Renal cortical epithelial cell (primary cell): ENCODE measurements around the gene VPS41. TPM values are rescaled to one million over a fixed set of nuclear protein-coding genes. Genes with fewer than 3 reads are reported as not detected.

ENCODE experiments used
- DNase-seq: peaks from one replicate; pipeline ENCODE4 v3.0.0-alpha.2; 2011; ENCODE audit warnings: low read depth
- total RNA-seq: library from RNA; depleted of rRNA; stranded (reverse); fragments of >200 nt; gene quantifications from 2 replicates; pipeline ENCODE4 v1.2.3, GENCODE V29; 2014

The VPS41 gene
- total RNA-seq, 1 donor from 2014 or later = 164 TPM

DNA sequence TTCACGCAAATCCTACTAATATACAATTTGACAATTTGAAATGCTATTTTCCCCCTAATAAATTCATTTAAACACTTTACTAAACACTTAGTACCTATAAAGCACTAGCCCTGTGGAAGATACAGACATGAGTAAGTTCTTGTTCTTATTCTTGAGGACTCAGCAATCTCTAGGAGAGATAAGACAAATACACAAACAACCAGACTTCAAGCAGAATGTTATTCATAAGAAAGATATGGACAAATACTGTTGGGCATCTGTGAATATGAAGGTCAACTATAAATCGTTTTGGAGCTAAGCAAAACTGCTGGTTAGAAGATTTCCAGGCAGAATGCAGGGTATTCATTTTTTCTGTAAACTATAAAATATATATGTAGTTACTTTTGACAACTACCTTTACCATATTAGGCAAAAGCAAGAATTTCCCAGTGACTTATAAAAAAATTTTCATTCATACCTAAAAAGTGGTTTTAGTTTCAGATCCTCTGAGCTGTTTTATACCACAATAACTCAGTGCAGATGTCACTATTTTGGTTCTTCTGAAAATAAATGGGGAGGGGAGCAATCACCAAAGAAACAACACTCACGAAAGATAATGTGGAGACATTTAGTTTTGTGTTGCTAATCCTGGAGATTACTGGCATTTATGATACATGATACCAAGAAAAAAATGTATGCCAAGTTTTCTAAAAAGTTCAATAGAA, 3.8 kb downstream of the VPS41 start:
- no peak for DNase-seq

DNA sequence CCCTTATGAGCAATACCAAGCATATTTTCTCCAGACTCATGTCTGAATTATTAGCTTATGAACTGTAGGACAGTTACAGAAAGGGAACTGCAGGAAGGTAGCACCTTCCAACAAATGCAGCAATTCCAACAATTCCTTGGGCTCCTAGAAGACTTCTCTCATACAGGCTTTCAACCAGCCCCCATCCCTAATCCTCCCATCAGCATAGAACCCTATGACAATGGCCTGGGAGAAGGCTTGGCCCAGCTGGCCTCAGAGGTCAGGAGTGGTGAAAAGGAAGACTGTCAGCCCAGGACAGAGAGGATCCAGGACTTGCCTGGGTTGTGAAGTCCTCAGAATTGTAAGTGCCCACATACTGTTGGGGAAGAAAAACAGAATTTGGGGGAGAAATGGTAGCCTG, 5.9 kb downstream of the VPS41 start:
- DNase-seq = no peak

DNA sequence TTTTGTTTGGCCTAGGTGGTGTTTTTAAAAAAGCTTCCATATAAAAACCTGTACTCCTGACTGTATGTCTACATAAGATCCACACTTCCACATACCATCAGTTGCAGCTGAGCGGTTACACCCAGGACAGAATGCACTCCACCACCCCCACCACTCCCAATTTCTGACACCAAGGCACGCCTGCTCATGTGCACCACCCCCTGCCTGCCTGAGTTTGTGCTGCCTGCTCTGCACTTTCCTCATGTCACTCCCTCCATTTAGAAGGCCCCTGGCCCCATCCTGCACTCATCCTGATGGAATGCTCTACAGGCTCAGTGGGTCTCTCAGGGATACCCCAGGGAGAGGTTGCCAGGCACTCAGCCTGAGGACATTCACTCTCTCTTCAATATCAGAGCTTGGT, 6.5 kb downstream of the VPS41 start:
- DNase-seq = no peak

DNA sequence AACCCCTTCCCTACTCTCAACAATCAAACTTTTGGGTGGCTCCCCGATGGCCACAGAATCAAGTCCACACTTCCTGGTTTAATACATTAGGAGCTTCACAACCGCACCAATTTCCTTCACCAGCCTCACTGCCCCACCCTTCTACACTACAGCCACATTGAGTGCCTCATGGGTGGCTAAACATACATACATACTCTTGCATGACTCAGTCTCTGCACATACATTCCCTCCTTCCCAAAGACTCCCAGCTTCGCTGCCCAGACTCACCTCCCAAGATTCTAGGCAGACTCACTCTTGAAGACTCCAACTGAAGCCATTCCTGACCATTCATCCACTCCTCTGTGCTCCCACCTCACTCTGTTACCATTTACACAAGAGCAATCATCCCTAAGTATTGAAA, 15.9 kb downstream of the VPS41 start:
- DNase-seq = peak; percentile 6

DNA sequence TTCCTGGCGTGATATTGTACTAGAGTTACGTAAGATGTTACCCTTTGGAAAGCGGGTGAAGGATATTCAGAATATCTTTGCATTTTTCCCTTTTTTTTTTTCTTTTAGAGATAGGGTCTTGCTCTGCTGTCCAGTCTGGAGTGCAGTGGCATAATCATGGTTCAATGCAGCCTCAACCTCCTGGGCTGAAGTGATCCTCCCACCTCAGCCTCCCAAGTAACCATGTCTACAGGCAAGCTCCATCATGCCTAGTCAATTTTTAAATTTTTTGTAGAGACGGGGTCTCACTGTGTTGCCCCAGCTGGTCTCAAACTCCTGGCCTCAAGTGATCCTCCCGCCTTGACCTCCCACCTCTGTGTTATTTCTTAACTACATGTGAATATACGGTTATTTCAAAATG, 18.4 kb downstream of the VPS41 start:
- DNase-seq = no peak

DNA sequence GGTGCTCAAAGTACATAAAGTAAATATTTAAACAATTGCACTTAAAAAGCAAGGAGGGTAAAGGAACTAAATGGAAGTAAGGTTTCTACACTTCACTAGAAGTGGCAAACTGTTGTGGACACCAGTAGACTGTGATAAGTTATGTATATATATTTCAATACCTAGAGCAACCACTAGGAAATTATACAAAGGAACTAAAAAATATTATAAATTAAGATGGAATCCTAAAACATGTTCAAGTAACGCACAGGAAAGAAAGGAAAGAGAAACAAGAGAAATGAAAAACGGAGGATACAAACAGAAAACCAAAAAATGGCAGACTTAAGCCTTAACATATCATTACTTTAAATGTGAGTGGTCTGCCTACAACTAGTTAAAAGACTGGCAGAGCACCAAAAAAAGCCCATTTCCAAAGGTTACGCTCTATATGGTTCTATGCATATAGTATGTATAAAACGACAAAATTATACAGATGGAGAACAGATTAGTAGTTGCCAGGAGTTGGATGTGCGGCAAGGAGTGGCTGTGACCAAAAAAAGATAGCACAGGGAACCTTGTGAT, 19.0 kb downstream of the VPS41 start:
- no peak for DNase-seq

DNA sequence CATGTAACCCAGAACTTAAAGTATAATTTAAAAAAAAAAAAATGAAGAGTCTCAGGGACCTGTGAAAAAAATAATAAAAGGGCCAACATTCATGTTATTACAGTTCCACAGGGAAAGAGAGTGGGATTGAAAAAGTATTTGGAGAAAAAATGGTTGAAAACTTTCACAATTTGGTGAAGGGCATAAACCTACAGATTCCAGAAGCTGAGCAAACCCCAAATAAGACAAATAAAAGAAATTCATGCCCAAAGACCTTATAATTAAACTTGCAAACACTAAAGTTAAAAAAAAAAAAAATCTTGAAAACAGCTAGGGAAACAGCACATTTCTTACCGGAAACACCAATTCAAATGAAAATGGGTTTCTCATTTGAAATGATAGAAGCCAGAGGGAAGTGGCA, 19.9 kb downstream of the VPS41 start:
- no peak for DNase-seq

DNA sequence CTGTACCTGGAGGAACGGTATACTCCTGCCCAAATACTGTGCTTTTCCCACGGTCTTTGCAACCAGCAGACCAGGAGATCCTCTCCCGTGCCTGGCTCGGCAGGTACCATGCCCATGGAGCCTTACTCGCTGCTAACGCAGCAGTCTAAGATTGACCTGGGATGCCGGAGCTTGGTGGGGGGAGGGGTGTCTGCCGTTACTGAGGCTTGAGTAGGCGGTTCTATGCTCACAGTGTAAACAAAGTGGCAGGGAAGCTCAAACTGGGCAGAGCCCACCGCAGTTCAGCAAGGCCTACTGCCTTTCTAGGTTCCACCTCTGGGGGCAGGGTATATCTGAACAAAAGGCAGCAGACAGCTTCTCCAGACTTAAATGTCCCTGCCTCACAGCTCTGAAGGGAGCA, 22.7 kb downstream of the VPS41 start:
- DNase-seq = no peak

DNA sequence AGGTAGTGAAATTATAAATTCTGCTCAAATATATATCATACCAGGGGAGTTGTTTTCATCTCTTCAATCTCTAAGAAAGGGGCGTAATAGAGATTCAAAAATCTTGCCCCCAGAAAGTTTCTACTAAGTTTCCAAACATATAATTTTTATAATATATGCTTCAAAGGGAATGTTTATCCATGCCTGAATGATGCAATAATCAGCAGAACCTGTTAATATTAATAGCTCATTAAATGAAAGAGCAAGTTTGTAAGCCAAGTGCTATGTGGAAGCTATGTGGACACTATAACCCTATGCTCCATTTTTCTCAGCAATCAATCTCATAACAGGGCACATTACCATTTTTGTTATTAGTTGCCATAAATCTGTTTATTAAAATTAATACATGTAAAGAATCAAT, 25.3 kb downstream of the VPS41 start:
- no peak for DNase-seq

DNA sequence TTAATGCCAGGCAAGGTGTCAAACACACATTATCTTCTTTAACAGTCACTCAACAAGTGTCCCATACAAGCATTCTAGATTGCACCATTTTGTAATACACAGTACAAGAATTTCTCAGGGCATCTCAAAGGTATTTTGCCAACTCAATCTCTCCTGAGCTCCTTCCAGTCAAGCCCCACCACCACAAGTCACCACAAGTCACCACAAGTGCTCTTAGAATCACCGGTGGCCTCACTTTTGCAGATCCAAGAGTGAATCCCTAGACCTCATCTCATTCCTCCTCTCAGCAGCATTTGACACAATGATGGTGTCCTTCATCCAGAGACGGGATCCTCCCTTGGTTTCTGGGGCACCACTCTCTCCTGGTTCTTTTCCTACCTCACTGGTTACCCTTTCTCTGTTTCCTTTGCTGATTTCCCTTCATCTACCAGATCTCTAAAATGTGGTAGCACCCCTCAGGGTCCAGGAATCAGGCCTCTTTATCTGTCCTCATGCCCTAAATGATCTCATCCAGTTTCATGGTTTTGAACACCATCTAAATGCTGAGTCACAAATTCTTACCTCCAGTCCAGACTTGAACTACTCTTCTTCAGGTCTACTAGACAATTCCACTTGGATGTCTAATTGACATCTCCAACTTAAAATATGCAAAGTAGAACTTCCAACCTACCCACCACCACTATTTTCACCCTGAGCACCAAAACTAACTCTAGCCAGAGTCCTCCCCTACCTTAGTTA, 26.9 kb downstream of the VPS41 start:
- no peak for DNase-seq

DNA sequence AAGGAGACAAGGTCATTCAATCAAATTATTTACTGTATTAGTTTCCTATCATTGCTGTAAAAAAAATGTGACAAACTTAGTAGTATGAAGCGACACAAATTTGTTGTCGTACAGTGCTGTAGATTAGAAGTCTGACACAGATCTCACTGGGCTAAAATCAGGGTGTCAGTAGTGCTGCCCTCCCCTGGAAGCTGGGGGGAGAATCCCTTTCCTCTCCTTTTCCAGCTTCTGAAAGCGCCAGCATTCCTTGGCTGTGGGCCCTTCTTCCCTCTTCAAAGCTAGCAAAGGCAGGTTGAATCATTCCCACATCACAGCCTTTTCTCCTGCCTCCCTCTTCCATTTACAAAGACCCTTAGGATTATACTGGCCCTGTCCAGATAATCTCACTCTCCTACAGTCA, 28.0 kb downstream of the VPS41 start:
- no peak for DNase-seq

DNA sequence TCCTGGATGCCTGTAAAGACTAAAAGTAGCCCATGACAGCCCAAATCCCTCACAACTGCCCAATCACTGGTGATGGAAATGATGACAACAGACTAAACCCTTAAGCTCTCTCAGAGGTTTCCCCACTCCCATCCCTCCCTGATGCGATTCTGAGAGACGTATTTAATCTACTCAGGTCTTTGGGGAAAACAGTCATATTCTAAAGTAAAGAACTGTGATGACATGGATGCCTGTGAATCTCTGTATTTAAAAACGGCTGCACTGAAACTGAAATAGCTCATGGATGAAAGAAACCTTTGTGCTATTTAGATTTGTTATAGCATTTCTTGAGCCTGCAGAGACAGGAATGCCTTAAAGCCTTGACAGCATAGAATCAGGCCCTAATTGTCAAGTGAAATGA, 28.5 kb downstream of the VPS41 start:
- no peak for DNase-seq

DNA sequence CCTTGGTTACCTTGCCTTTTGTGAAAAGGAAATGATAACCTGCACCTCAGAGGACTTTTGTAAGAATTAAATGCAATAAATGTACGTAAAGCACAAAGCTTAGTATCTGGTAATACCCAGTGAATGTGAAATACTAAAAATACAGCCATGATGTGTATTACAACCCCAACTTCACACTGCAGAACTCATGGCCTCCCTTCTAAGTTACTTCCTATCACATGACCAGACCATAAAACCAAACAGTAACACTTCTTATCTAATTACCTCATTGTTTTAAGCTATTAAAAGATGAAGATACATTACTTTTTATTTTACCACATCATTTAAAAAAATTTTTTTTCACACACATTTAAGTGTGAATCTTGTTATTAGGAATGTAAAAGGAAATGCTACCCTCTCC, 29.0 kb downstream of the VPS41 start:
- no peak for DNase-seq

DNA sequence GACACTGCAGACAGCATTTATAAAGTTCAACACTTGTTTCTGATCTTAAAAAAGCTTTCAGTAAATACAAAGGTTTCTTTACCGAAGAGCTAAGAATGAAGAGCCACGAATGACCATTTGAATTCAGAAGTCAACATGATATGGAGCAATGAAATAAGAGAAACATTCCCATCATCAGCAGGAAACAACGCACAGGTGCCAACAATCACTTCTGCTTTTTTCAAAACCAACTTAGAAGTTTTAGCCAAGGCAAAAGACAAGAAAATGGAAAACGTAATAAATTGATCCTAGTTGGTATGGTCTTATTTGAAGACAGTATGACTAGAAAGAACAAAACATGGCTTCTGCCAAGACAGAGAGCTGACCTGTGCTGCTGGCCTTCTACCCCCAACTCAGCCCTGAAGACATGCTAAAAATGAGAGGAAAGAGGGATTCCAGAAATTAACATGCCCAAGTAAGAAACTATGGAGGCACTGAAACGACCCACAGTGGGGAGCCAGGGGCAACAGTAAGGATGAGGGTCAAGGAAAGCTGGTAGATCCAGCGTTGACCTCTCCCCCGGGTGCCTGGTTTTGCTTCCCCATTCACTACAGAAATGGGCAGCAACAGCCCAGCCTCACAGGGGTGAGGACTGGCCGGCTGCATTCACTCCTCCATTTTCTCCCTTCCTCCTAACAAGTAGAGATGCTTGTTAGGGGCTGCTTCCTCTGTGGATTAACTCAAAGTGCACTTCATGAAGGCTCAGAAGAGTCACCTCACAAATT, 30.1 kb downstream of the VPS41 start:
- DNase-seq = no peak

DNA sequence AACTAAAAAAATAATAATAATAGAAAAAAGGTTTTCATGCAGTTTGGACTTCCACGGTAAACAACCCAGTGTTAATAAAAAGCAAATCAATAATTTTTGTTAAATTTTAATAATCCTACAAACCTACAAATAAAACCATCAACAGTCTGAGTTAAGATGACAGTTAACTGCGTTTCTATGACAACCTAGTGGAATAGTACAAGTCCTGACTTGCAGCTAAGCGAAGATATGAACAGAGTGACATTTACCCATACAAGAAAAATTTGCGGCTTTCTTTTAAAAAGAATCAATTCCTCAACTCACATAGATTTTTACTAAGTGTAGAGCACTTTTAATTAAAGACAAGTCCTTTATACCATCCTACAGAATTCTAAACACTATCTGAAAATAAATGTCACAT, 35.6 kb downstream of the VPS41 start:
- no peak for DNase-seq

DNA sequence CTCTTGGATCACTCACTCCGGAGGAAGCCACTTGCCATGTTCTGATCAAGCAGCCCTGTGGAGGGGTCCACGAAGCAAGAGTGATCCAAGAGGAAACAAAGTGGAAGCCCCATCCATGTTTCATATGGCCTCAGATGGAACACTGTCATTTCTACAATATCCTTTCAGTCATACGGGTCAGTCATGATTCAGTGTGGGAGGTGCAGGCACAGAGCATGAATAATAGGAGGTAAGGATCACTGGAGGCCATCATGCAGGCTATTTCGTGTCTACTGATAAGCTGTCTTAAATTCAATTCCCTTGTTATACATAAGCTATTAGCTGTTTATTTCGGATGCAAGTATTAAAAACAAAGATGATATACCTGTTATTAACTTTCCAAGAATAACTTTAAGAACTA, 36.8 kb downstream of the VPS41 start:
- no peak for DNase-seq

DNA sequence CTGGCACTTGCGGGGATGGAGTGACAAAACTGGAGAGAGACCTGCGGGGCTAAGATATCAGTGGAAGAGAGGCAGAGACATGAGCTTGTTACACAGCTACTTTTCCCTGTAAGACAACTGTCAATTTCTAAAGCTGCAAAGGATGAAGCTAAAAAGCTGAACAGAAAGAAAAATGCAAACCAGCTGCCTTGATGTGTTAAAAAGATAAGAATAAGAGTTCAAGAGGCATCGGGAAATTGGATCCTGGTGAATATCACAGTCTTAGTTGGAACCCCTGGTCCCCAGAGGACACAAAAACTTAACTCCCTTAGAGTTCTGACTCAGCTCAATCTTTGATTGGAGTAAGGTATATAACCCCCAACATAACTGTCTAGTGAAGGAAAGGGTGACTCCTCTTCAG, 38.8 kb downstream of the VPS41 start:
- no peak for DNase-seq

DNA sequence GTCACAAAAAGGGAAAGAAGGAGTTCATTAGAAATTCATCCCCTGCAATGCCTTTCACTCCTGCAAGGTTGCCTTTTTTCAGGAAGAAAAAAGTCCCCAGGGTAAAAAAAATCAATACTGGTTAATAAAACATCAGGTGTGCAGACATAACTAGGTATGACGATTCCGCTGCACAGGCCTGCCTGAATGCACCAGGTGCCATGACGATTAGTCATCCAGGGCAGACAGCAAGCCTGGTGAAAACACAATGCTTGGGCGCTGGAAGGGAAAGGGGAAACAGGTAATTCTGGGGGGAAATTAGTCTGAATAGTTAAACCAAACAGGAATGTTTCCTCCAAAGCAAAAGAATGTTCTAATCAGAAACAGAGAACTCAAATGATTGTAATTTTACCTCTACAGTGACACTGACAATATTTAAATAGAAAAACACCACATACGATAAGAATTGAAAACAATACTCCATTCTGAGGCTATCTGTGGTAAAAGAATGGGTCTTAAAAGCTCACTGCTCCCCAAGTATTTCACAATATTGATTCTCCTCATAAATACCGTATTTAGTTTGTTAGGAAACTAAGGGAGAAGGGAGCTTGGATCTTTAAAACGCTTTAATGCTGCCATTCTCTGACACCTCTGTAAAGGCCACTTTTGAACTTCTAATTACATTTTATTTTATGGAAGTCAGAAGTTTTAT, 45.2 kb downstream of the VPS41 start:
- peak; percentile 95 for DNase-seq

DNA sequence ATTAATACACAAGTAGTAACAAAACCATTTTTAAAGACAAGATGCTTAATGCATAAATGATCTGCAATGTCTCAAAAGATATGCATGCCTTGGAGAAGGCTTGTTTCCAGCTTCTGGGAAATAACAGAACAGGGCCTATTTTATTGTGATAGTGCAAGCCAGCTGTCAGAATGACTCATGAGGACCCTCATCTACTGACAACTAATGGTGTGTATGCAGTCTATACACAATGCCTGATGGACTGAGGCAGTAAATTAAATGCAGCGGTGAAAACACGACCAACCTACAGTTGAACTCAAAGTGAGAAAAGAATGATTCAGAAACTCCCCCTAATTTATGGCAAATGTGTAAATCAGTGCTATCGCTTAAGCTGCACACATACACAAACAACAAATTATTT, 46.3 kb downstream of the VPS41 start:
- no peak for DNase-seq

DNA sequence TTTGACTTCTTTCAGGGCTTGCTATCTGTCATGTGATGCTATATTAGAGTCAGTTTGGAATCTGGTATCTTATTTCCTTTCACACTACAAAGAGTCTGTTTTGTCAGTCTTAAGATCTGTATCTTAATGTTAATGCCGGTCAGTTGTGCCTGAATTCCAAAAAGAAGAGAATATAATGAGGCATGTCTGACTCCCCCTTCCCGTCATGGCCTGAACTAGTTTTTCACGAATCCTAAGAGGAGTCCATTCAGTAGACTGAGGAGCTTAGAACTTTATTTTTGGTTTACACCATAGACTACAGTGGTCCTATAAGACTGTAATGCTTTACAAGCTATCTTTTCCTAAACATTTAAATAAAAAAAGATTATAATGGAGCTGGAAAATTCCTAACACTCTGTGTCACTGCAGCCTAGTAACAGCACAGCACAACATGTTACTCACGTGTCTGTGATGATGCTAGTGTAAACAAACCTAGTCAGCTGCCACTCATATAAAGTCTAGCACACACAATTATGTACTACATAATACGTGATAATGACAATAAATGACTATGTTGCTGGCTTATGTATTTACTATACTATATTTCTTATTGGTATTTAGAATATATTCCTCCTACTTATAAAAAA, 50.6 kb downstream of the VPS41 start:
- peak; percentile 81 for DNase-seq

DNA sequence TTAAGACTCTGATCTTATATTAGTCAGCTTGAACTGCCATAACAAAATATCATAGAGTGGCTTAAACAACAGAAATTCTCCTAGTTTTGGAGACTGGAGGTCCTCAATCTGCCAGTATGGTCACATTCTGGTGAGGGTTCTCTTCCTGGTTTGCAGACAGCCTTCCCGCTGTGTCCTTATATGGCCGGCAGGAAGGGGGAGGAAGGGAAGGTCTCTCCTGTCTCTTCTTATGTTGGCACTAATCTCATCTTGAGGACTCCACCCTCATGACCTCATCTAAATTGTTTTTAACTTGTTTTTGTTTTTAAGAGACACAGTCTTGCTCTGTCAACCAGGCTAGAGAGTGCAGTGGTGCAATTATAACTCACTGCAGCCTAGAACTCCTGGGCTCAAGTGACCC, 53.1 kb downstream of the VPS41 start:
- no peak for DNase-seq

DNA sequence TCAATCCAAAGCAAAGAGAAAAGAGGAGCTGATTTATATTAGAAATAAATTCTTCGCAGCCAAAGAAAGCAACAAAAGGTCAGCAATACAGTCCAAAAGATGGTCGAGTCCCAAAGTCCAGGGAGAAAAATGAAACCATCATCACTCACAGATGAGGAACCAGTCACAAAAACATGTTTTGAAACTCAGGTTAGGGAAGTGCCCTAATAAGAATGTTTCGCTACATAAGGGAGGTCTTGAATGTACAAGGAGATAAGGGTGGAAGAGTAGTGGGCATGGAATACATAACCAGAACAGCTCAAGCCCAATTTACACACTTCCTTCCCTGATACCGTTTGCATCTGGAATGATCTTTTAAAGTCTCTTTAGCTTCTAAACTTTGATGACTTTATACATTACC, 53.6 kb downstream of the VPS41 start:
- DNase-seq = no peak
